Lower leg skin (tissue), 4 donors: Measurements from ENCODE around the gene PRAF2. TPM values are rescaled to one million over a fixed set of nuclear protein-coding genes. Genes with fewer than 3 reads are reported as not detected.
A peak's percentile ranks its signal among the peaks of the same experiment; 100 is the strongest.

ENCODE experiments used
- DNase-seq, 2 donors: peaks; one replicate each; pipeline ENCODE4 v3.0.0-alpha.2; 2019; ENCODE audit warnings: low spot score in 2 of 2
- H3K4me3 ChIP-seq: fragments of 200-600 bp; sonication (generic); 2 replicates; pipeline ENCODE4 v1.5.1; 2017; ENCODE audit warnings: mild to moderate bottlenecking, low read depth; ENCODE audit not compliant: poor library complexity, severe bottlenecking
- POLR2A ChIP-seq, 2 donors: fragments of 450-650 bp; IDR thresholded peaks; one replicate each; pipeline ENCODE4 v1.6.1; 2016 to 2017; ENCODE audit warnings: antibody characterized with exemption in 2 of 2, mild to moderate bottlenecking in 1 of 2, moderate library complexity in 1 of 2
- WGBS, 2 donors: methylation state at CpG; one replicate each; pipeline ENCODE4 v1.1.5; 2018; 5-methylcytosine and 5-hydroxymethylcytosine counted together
- intact Hi-C: fragments of 100-400 bp; cut with DNase I; formaldehyde crosslinking; loops from one replicate; pipeline ENCODE4 v1.15.0; 2023; ENCODE audit warnings: low total_unique reads
- total RNA-seq, 4 donors: library from RNA; depleted of rRNA; stranded (reverse); fragments of >200 nt; gene quantifications; one replicate each; pipeline ENCODE4 v1.1.0, GENCODE V29; 2016
- TF ChIP-seq, protein P1 (sequence below), 3 donors: fragments of 450-650 bp; IDR thresholded peaks; one replicate each; pipeline ENCODE4 v1.5.1; 2016; ENCODE audit warnings: antibody characterized with exemption in 3 of 3, mild to moderate bottlenecking in 3 of 3, moderate library complexity in 2 of 3

The PRAF2 gene, protein sequence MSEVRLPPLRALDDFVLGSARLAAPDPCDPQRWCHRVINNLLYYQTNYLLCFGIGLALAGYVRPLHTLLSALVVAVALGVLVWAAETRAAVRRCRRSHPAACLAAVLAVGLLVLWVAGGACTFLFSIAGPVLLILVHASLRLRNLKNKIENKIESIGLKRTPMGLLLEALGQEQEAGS
- total RNA-seq, result 10 to 100 TPM in 1 of 4 donors, 1 to 10 TPM in 3; 6.2 to 11.2 (median 7.7) TPM

DNA sequence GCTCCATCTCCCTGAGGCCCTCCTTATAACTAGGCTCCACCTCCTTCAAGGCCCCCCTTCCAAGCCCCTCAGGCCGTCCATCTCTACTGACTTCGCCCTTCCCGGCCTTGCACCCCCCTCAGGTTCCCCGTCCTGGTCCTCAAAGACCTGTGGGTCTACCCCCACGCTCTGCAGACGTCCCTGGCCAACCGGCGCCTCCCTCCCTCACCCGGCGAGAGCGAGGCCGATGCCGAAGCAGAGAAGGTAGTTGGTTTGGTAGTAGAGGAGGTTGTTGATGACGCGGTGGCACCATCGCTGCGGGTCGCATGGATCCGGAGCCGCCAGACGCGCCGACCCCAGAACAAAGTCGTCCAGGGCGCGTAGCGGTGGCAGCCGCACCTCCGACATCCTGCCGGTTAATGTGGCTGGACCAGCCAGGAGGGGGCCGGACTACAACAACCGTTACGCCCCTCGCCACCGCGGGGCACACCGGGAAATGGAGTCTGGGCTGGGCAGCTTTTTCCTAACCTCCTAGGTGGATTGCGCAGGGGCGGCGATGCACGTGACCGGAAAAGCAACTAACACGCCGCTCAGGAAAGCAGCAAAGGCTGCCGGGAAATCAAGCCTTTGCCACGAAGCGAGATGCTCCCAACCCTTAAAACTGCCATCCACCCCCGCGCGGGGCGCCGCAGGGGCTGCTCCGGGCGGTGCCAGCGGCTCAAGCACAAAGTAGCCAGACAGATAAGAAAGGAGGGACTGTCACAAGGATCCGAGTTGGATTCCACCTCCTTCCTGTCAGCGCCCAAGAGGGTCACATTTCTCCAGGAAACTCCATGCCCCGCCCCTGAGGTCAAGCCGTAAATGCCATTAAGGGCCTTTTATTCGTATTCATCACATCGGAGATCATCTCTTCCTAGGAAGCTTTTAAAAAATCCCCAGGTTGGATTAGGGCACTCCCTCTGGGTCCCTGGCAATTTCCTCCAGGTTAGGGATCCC is at the start of gene PRAF2:
PRAF2 (minus strand) TSS at position 402 of the 975 bp plus-strand sequence; CDS start at position 387, 15 bp downstream.
- peak; percentile 92 to 97 for DNase-seq
- H3K4me3 ChIP-seq, result no peak within 1 kb of the TSS
- intact Hi-C loops, result no loop called here
- TF ChIP-seq, protein P1, sequence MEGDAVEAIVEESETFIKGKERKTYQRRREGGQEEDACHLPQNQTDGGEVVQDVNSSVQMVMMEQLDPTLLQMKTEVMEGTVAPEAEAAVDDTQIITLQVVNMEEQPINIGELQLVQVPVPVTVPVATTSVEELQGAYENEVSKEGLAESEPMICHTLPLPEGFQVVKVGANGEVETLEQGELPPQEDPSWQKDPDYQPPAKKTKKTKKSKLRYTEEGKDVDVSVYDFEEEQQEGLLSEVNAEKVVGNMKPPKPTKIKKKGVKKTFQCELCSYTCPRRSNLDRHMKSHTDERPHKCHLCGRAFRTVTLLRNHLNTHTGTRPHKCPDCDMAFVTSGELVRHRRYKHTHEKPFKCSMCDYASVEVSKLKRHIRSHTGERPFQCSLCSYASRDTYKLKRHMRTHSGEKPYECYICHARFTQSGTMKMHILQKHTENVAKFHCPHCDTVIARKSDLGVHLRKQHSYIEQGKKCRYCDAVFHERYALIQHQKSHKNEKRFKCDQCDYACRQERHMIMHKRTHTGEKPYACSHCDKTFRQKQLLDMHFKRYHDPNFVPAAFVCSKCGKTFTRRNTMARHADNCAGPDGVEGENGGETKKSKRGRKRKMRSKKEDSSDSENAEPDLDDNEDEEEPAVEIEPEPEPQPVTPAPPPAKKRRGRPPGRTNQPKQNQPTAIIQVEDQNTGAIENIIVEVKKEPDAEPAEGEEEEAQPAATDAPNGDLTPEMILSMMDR (IDR thresholded peaks at IDR 0.05), result no peak
- no peak for TF ChIP-seq POLR2A (IDR thresholded peaks at IDR 0.05)
- WGBS, 2 donors, result 5 to 37% methylated on average over 34 to 60 of the region's 61 CpGs

DNA sequence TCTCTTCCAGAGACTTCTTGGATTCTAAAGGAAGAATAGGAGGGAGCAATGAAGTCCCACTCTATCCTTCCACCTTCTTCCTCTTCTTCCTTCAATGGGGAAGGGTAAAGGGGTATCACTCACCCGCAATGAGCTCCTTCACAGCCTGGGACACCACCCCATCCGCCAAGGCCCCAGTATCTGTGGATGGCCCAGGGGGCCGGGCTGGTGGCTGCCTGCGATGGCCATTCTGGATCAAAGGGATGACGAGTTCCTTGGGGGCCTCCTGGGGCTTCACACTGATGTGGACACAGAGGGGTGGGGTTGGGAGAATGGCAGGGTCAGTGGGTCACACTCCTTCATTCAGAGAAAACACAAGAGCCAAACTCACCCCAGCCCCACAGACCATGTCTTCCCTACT is 48.7 kb upstream of the PRAF2 start:
- WGBS, 2 donors, result 70 to 89% methylated on average over 5 of the region's 5 CpGs
- no peak for TF ChIP-seq POLR2A (IDR thresholded peaks at IDR 0.05)
- TF ChIP-seq, protein P1 (IDR thresholded peaks at IDR 0.05), result no peak
- intact Hi-C loops, result no loop called here
- no peak for DNase-seq
- no peak overlapping the region for H3K4me3 ChIP-seq

DNA sequence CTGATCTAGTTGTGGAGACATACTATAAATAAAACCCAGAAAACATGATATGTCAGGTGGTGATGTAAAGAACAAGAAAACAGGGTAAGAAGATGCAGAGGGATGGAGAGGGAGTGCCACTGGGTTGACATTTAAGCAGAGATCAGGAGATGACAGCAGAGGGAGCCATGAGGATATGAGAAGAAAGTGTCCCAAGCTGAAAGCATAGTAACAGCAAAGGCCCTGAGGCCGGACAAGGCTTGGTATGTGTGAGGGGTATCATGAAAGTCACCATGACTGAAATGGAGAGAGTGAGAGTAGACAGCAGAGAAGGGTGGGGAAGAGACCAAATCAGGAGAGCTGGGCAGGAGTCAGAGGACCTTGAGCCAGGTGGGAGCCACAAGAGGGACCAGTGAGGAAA is 46.3 kb upstream of the PRAF2 start:
- DNase-seq, result no peak
- intact Hi-C loops, result no loop called here
- H3K4me3 ChIP-seq, result no peak overlapping the region
- WGBS, 2 donors, result 74 to 75% methylated on average over 1 of the region's 1 CpG
- TF ChIP-seq POLR2A (IDR thresholded peaks at IDR 0.05), result no peak
- TF ChIP-seq, protein P1 (IDR thresholded peaks at IDR 0.05), result no peak

DNA sequence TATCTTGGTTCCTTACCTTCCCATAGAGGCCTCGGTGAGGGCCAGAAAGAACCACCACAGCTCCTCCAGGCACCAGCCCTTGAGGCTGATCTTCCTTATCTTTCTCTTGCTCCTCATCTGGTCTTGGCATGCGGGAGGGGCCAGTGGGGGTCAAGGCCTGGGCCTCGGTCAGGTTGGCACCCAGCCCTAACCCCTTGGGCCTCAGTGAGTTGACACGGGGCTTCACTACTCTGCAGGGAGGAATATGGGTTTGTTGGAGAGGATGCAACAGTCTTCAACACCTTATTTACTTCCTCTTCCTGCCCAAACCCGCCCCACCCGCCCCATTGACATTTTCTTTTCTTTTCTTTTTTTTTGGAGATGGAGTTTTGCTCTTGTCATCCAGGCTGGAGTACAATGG is 43.8 kb upstream of the PRAF2 start:
- H3K4me3 ChIP-seq, result no peak overlapping the region
- no peak for DNase-seq
- WGBS, 2 donors, result 76 to 77% methylated on average over 5 to 6 of the region's 6 CpGs
- intact Hi-C loops, result no loop called here
- TF ChIP-seq, protein P1 (IDR thresholded peaks at IDR 0.05), result no peak
- no peak for TF ChIP-seq POLR2A (IDR thresholded peaks at IDR 0.05)

DNA sequence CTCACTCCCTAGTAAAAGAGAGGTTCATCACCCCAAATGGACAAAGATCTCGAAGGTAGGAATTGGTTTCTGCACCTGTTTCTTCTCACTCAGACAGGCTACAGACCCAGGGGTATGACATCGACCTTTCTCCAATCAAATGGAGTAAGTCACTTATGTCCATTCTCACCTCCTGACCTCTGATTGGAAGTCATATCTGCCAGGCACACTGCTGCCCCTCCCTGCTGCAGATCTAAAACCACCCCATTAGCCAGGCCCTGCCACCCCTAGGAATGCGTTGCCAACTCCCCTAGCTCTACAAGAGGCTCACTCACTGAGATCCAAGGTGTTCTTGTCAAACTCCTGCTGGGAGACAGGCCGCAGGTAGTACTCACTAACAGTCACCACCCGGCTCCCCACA is 42.9 kb upstream of the PRAF2 start:
- intact Hi-C loops, result no loop called here
- DNase-seq, result no peak
- H3K4me3 ChIP-seq, result no peak overlapping the region
- no peak for TF ChIP-seq POLR2A (IDR thresholded peaks at IDR 0.05)
- TF ChIP-seq, protein P1 (IDR thresholded peaks at IDR 0.05), result no peak
- WGBS, 2 donors, result 78 to 95% methylated on average over 4 to 5 of the region's 5 CpGs
